ENCODE data around the gene TRABD2A. TPM values are rescaled to one million over a fixed set of nuclear protein-coding genes. Genes with fewer than 3 reads are reported as not detected.

The TRABD2A gene
- total RNA-seq, 1 donor from 2014 or later, result 56.3 TPM

- H3K27ac Mint-ChIP-seq, result peak overlapping the region; percentile 92
- peaks cover 46% of the 10 kb centered on the region for H3K36me3 Mint-ChIP-seq (ENCODE audit: low read depth)
- H3K4me3 Mint-ChIP-seq, result peak overlapping the region; percentile 70
- intact Hi-C loops (cut with micrococcal nuclease), result loop anchor here (2.0 to 10.0 kb wide), 4 partner anchors 18 to 192 kb away; partner anchors contain the start of gene TRABD2A
- no peaks in the 10 kb centered on the region for H3K27me3 Mint-ChIP-seq
- H3K9me3 Mint-ChIP-seq, result peaks cover 8% of the 10 kb centered on the region
- H3K4me1 Mint-ChIP-seq, result peaks cover 83% of the 10 kb centered on the region
- peak; percentile 66 for DNase-seq
These were observed 34.1 kb downstream of the TRABD2A start for GRCh38 chr2:84846741-84847142.

- Mint-ChIP-seq H3K9me3 (peaks cover 8% of the 10 kb centered on the region), H3K4me1 (peaks cover 84% of the 10 kb centered on the region), H3K27ac (peak overlapping the region; percentile 92), H3K36me3 (ENCODE audit: low read depth) (peaks cover 45% of the 10 kb centered on the region), H3K27me3 (no peaks in the 10 kb centered on the region), H3K4me3 (peak overlapping the region; percentile 70)
- peak; percentile 88 for DNase-seq
- intact Hi-C loops (cut with micrococcal nuclease), result loop anchor here (2.0 to 10.0 kb wide), 4 partner anchors 19 to 191 kb away; partner anchors contain the start of gene TRABD2A
These were observed 34.7 kb downstream of the TRABD2A start for GRCh38 chr2:84846041-84846663.

GRCh38 chr2:84844141-84844540 is 36.7 kb downstream of the TRABD2A start:
- Mint-ChIP-seq H3K27me3 (no peaks in the 10 kb centered on the region), H3K36me3 (ENCODE audit: low read depth) (peaks cover 43% of the 10 kb centered on the region), H3K9me3 (peaks cover 8% of the 10 kb centered on the region), H3K27ac (peak overlapping the region; percentile 87), H3K4me1 (peaks cover 81% of the 10 kb centered on the region), H3K4me3 (peak overlapping the region; percentile 70)
- DNase-seq, result peak; percentile 61
- intact Hi-C loops (cut with micrococcal nuclease), result loop anchor here (10.0 kb wide), 1 partner anchor 189 kb away; no protein-coding TSS in a partner anchor

GRCh38 chr2:84841577-84841976 is 39.3 kb downstream of the TRABD2A start:
- DNase-seq, result no peak
- no peaks in the 10 kb centered on the region for H3K27me3 Mint-ChIP-seq
- H3K36me3 Mint-ChIP-seq (ENCODE audit: low read depth), result peaks cover 55% of the 10 kb centered on the region
- H3K4me3 Mint-ChIP-seq, result peak overlapping the region; percentile 26
- H3K9me3 Mint-ChIP-seq, result peaks cover 9% of the 10 kb centered on the region
- no peak overlapping the region for H3K27ac Mint-ChIP-seq
- H3K4me1 Mint-ChIP-seq, result peaks cover 60% of the 10 kb centered on the region
- intact Hi-C loops (cut with micrococcal nuclease), result loop anchor here (10.0 kb wide), 1 partner anchor 187 kb away; no protein-coding TSS in a partner anchor

DNA sequence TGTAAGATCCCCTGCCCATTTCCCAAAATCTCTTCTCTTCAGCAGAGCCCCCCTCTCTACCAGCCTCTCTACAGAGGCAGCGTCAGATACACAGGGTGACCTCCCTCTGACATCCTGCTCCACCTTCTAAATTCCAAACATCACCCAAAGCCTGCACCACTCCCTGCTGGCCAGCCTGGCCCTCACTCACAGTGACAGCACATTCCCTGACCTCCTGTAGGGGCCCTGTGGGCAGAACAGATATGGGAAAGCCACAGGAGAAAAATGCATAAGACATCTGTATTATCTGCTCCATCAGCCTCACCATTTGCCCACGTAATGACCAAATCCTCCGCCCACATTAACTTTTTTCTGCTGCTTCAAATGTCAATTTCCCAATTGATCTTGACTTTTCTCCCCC is 40.6 kb downstream of the TRABD2A start:
- no peaks in the 10 kb centered on the region for H3K27me3 Mint-ChIP-seq
- H3K36me3 Mint-ChIP-seq (ENCODE audit: low read depth), result peaks cover 66% of the 10 kb centered on the region
- DNase-seq, result no peak
- H3K4me3 Mint-ChIP-seq, result peak overlapping the region; percentile 67
- peaks cover 18% of the 10 kb centered on the region for H3K9me3 Mint-ChIP-seq
- peaks cover 49% of the 10 kb centered on the region for H3K4me1 Mint-ChIP-seq
- intact Hi-C loops (cut with micrococcal nuclease), result loop anchor here (10.0 kb wide), 1 partner anchor 186 kb away; no protein-coding TSS in a partner anchor
- peak overlapping the region; percentile 27 for H3K27ac Mint-ChIP-seq

DNA sequence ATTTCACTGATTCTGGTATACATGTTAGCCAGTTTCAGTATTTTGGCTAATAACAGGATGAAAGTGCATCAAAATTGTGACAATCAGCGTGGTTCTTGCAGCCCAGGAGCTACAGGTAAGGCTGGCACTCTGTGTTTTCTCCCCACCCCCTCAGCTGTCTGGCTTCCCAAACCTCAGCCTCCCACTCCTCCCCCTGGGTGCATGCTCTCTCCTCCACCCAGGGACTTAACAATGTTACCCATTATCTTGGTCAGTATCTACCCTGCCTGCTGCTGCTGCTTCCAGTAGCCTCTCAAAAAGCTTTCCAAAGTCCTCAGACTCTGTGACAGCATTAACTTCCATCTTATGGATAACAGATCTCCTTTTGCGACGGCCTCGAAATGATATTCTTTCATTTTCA is 41.0 kb downstream of the TRABD2A start:
- H3K36me3 Mint-ChIP-seq (ENCODE audit: low read depth), result peaks cover 70% of the 10 kb centered on the region
- DNase-seq, result no peak
- H3K4me1 Mint-ChIP-seq, result peaks cover 50% of the 10 kb centered on the region
- H3K4me3 Mint-ChIP-seq, result peak overlapping the region; percentile 67
- no peaks in the 10 kb centered on the region for H3K27me3 Mint-ChIP-seq
- peak overlapping the region; percentile 22 for H3K27ac Mint-ChIP-seq
- intact Hi-C loops (cut with micrococcal nuclease), result loop anchor here (10.0 kb wide), 1 partner anchor 185 kb away; no protein-coding TSS in a partner anchor
- H3K9me3 Mint-ChIP-seq, result peaks cover 18% of the 10 kb centered on the region

- intact Hi-C loops (cut with micrococcal nuclease), result no loop called here
- Mint-ChIP-seq H3K4me1 (peaks cover 44% of the 10 kb centered on the region), H3K27ac (no peak overlapping the region), H3K4me3 (no peak overlapping the region), H3K9me3 (peaks cover 10% of the 10 kb centered on the region), H3K36me3 (ENCODE audit: low read depth) (peaks cover 68% of the 10 kb centered on the region), H3K27me3 (no peaks in the 10 kb centered on the region)
- DNase-seq, result no peak
These were observed 42.3 kb downstream of the TRABD2A start for GRCh38 chr2:84838434-84839145.

DNA sequence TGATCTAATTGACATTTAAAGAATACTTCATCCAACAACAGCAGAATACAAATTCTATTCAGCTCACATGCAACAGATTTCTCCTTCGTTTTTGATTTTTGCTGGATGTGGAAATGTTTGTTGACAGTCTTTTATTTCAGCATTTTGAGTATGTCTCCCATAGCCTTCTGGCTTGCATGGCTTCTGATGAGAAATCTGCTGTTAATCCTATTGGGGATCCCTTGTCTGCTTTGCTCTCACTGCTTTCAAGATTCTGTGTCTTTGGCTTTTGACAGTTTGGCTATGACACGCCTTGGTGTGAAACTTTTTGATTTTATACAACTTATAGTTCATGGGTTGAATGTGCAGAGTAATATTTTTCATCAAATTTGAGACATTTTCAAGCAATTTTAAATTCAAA is 44.7 kb downstream of the TRABD2A start:
- H3K27ac Mint-ChIP-seq, result no peak overlapping the region
- H3K36me3 Mint-ChIP-seq (ENCODE audit: low read depth), result peaks cover 63% of the 10 kb centered on the region
- DNase-seq, result no peak
- H3K4me3 Mint-ChIP-seq, result no peak overlapping the region
- H3K9me3 Mint-ChIP-seq, result peaks cover 10% of the 10 kb centered on the region
- intact Hi-C loops (cut with micrococcal nuclease), result no loop called here
- H3K4me1 Mint-ChIP-seq, result peaks cover 46% of the 10 kb centered on the region
- no peaks in the 10 kb centered on the region for H3K27me3 Mint-ChIP-seq

GRCh38 chr2:84833481-84834150 is 47.3 kb downstream of the TRABD2A start:
- no peak for DNase-seq
- Mint-ChIP-seq H3K27ac (peak overlapping the region; percentile 82), H3K4me1 (peaks cover 33% of the 10 kb centered on the region), H3K27me3 (no peaks in the 10 kb centered on the region), H3K36me3 (ENCODE audit: low read depth) (peaks cover 45% of the 10 kb centered on the region), H3K4me3 (peak overlapping the region; percentile 73), H3K9me3 (peaks cover 10% of the 10 kb centered on the region)
- intact Hi-C loops (cut with micrococcal nuclease), result loop anchor here (2.0 to 5.0 kb wide), 2 partner anchors 17 to 94 kb away; no protein-coding TSS in a partner anchor

GRCh38 chr2:84832772-84833461 is 48.0 kb downstream of the TRABD2A start:
- peaks cover 40% of the 10 kb centered on the region for H3K4me1 Mint-ChIP-seq
- intact Hi-C loops (cut with micrococcal nuclease), result loop anchor here (2.0 to 5.0 kb wide), 2 partner anchors 16 to 94 kb away; no protein-coding TSS in a partner anchor
- DNase-seq, result peak; percentile 81
- H3K27ac Mint-ChIP-seq, result peak overlapping the region; percentile 82
- peaks cover 43% of the 10 kb centered on the region for H3K36me3 Mint-ChIP-seq (ENCODE audit: low read depth)
- H3K4me3 Mint-ChIP-seq, result peak overlapping the region; percentile 73
- H3K27me3 Mint-ChIP-seq, result no peaks in the 10 kb centered on the region
- H3K9me3 Mint-ChIP-seq, result peaks cover 10% of the 10 kb centered on the region

DNA sequence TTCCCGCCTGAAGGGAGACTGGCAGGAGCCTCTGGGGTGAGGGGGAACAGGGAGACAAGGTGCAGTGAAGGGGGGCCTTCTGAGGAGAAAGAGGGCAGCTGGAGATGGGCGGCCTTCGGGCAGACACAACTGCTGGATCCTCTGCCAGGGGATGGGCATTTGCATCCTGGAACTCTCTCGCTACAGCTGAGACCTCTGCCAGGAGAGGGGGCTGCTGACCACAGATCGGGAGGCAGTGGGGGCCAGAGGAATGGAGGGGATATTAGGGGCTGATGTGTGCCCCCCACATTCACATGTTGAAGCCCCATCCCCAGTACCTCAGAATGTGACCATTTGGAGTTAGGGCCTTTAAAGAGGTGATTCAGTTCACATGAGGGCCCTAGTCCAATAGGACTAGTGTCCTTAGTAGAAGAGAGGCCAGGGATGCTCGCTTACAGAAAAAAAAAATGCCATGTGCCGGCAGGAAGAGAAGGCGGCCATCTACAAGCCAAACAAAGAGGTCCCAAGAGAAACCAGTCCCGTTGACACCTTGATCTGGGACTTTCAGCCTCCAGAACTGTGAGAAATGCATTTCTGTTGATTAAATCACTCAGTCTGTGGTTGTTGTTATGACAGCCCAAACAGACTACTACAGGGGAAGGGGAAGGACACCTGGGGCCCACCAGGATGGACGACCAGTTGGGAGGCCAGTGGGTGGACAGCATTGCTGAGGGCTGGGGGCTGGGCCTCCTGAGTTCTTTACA is 50.0 kb downstream of the TRABD2A start:
- intact Hi-C loops (cut with micrococcal nuclease), result loop anchor here (5.0 kb wide), 1 partner anchor 96 kb away; no protein-coding TSS in a partner anchor
- H3K27ac Mint-ChIP-seq, result peak overlapping the region; percentile 67
- H3K4me3 Mint-ChIP-seq, result no peak overlapping the region

DNA sequence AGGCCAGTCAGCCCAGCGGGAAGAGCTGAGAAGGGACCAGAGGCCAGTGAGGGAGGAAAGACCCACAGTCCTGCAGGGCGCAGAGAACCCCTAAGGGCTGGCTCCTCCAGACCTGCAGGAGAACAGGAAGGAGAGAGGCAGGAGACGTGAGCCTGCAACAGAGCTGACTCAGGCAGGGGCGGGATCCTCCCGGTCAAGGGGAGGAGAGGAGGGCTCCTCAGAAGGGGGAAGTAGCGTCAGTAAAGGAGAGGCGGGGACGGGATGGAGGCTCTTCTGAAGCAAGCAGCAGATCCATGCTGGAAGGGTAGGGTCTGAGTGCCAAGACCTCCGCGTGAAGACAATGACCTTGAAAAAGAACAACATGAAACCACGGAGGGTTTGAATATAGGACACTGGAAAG is 50.8 kb downstream of the TRABD2A start:
- peaks cover 34% of the 10 kb centered on the region for H3K36me3 Mint-ChIP-seq (ENCODE audit: low read depth)
- intact Hi-C loops (cut with micrococcal nuclease), result loop anchor here (5.0 kb wide), 1 partner anchor 97 kb away; no protein-coding TSS in a partner anchor
- DNase-seq, result no peak
- H3K9me3 Mint-ChIP-seq, result peaks cover 1% of the 10 kb centered on the region
- no peak overlapping the region for H3K4me3 Mint-ChIP-seq
- H3K27ac Mint-ChIP-seq, result no peak overlapping the region
- peaks cover 40% of the 10 kb centered on the region for H3K4me1 Mint-ChIP-seq
- no peaks in the 10 kb centered on the region for H3K27me3 Mint-ChIP-seq

More for the DNA sequence above, 50.0 kb downstream of the TRABD2A start:
- Mint-ChIP-seq H3K36me3 (ENCODE audit: low read depth) (peaks cover 39% of the 10 kb centered on the region), H3K27me3 (no peaks in the 10 kb centered on the region), H3K9me3 (peaks cover 4% of the 10 kb centered on the region), H3K4me1 (peaks cover 41% of the 10 kb centered on the region)
- no peak for DNase-seq

Measured in activated CD4-positive, alpha-beta T cell treated with anti-CD3 and anti-CD28 coated beads, Interleukin-2, amount 10 ng/mL, durations not matched to agents 24 days and 14 days (primary cell).